NB4 (cell line): ENCODE measurements around the gene CHD3.

Experiments
- POLR2A ChIP-seq: IDR thresholded peaks from 2 replicates; pipeline ENCODE4 v1.6.1; 2011; ENCODE audit warnings: mild to moderate bottlenecking; ENCODE audit not compliant: insufficient read length; ENCODE audit errors: extremely low read depth
- TF ChIP-seq, protein P1 (sequence below): IDR thresholded peaks from one replicate; pipeline ENCODE4 v1.5.1; 2012; ENCODE audit warnings: low read depth, low read length

DNA sequence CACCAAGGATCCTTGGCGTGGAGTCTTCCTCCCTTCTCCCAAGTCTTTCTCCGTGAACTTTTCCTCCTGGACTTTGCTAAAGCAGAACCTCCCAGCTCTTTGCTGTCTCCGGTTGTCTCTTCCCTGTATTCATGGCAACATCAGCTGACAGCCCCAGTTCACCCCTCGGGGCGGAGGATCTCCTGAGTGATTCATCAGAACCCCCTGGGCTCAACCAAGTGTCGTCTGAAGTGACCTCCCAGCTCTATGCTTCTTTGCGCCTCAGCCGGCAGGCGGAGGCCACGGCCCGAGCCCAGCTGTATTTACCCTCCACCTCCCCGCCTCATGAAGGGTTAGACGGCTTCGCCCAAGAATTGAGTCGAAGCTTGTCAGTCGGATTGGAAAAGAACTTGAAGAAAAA lies 44.4 kb downstream of the CHD3 start:
- TF ChIP-seq, protein P1, sequence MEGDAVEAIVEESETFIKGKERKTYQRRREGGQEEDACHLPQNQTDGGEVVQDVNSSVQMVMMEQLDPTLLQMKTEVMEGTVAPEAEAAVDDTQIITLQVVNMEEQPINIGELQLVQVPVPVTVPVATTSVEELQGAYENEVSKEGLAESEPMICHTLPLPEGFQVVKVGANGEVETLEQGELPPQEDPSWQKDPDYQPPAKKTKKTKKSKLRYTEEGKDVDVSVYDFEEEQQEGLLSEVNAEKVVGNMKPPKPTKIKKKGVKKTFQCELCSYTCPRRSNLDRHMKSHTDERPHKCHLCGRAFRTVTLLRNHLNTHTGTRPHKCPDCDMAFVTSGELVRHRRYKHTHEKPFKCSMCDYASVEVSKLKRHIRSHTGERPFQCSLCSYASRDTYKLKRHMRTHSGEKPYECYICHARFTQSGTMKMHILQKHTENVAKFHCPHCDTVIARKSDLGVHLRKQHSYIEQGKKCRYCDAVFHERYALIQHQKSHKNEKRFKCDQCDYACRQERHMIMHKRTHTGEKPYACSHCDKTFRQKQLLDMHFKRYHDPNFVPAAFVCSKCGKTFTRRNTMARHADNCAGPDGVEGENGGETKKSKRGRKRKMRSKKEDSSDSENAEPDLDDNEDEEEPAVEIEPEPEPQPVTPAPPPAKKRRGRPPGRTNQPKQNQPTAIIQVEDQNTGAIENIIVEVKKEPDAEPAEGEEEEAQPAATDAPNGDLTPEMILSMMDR: no peak
- TF ChIP-seq POLR2A: no peak
